ENCODE measurements around the gene DUSP7. TPM values are rescaled to one million over a fixed set of nuclear protein-coding genes. Genes with fewer than 3 reads are reported as not detected.

The DUSP7 gene
- total and polyA plus RNA-seq, 10 donors: 5.4 to 68.6 (median 36.2) TPM

DNA sequence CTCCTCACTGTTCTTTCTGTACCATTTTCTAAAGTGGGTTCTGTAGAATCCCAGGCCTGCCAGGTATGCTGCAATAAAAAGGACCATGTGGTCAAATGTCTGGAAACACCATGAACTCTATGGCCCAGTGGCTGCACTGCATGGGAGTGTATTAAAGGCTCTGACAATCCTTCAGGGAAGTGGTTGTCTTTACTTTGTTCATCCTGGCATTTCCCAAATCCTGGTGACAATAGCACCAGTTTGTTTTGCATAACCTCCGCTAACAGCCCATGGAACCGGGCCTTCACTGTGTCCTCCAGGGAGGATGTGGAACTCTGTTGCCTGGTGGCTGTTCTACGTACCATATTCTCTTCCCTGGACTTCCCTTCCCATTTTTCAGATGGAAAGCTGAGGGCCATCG is 11.2 kb upstream of the DUSP7 start:
- no peaks in the 10 kb centered on the region for H3K27me3 ChIP-seq (replicated peaks in 1 of 7)
- H3K36me3 ChIP-seq: no peaks in the 10 kb centered on the region
- no peak for DNase-seq
- intact Hi-C loops (cut with DNase I; ENCODE audit: low total_unique reads): no loop called here
- H3K27ac ChIP-seq: no peak overlapping the region
- TF ChIP-seq CTCF (IDR thresholded peaks at IDR 0.05 in 8 of 11, conservative IDR thresholded peaks at IDR 0.05 in 3 of 11): no peak
- no peak for TF ChIP-seq POLR2AphosphoS5 (IDR thresholded peaks at IDR 0.05)
- TF ChIP-seq POLR2A (IDR thresholded peaks at IDR 0.05): no peak
- peaks cover 0 to 47% (median 24%) of the 10 kb centered on the region in 6 donors for H3K4me1 ChIP-seq
- 81 to 94% (median 93%) methylated on average over 4 of the region's 4 CpGs for WGBS, 5 donors
- no peak overlapping the region for H3K4me3 ChIP-seq
- H3K9me3 ChIP-seq: no peaks in the 10 kb centered on the region

DNA sequence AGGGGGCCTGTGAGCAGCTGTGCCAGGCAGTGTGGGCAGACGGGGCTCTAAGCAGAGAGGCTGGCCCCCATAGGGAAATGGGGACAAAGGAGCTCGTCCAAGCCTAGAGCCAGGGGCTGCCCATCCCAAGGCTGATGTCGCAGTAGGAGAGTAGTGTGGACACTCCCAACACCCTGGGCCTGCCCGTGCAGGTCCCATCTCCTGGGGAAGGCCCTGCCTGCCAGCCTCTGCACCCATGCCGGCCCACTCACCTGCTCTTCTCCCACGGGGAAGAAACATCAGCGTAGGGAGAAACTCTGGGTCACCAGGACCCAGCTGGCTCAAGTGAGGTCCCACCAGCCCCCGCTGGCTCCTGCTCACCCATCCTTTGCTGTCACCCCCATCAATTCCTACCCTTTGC is 10.7 kb upstream of the DUSP7 start:
- no peak for DNase-seq
- intact Hi-C loops (cut with DNase I; ENCODE audit: low total_unique reads): no loop called here
- TF ChIP-seq POLR2AphosphoS5 (IDR thresholded peaks at IDR 0.05): no peak
- no peak for TF ChIP-seq CTCF (IDR thresholded peaks at IDR 0.05 in 8 of 11, conservative IDR thresholded peaks at IDR 0.05 in 3 of 11)
- TF ChIP-seq POLR2A (IDR thresholded peaks at IDR 0.05): no peak
- whole genome bisulfite sequencing, 5 donors: 82 to 96% (median 95%) methylated on average over 6 to 8 of the region's 8 CpGs
- H3K27ac ChIP-seq: no peak overlapping the region
- no peaks in the 10 kb centered on the region for H3K9me3 ChIP-seq
- H3K4me3 ChIP-seq: no peak overlapping the region
- no peaks in the 10 kb centered on the region for H3K36me3 ChIP-seq
- H3K27me3 ChIP-seq (replicated peaks in 1 of 7): no peaks in the 10 kb centered on the region
- H3K4me1 ChIP-seq: peaks cover 0 to 47% (median 24%) of the 10 kb centered on the region in 6 donors

GRCh38 chr3:52065264-52065756 is 8.9 kb upstream of the DUSP7 start:
- 57 to 71% (median 60%) methylated on average over 8 to 12 of the region's 12 CpGs for WGBS, 5 donors
- Histone ChIP-seq H3K9me3 (no peaks in the 10 kb centered on the region), H3K4me1 (peaks cover 0 to 35% (median 10%) of the 10 kb centered on the region in 6 donors), H3K27me3 (replicated peaks in 1 of 7) (no peaks in the 10 kb centered on the region), H3K4me3 (no peak overlapping the region), H3K36me3 (no peaks in the 10 kb centered on the region), H3K27ac (no peak overlapping the region)
- no peak for DNase-seq
- no peak for TF ChIP-seq POLR2A (IDR thresholded peaks at IDR 0.05)
- no peak for TF ChIP-seq CTCF (IDR thresholded peaks at IDR 0.05 in 8 of 11, conservative IDR thresholded peaks at IDR 0.05 in 3 of 11)
- no peak for TF ChIP-seq POLR2AphosphoS5 (IDR thresholded peaks at IDR 0.05)
- intact Hi-C loops (cut with DNase I; ENCODE audit: low total_unique reads): no loop called here

GRCh38 chr3:52064561-52064960 is 8.2 kb upstream of the DUSP7 start:
- 83 to 97% (median 90%) methylated on average over 6 to 8 of the region's 8 CpGs for WGBS, 5 donors
- no peaks in the 10 kb centered on the region for H3K36me3 ChIP-seq
- TF ChIP-seq CTCF (IDR thresholded peaks at IDR 0.05 in 8 of 11, conservative IDR thresholded peaks at IDR 0.05 in 3 of 11) (no peak), POLR2AphosphoS5 (IDR thresholded peaks at IDR 0.05) (no peak), POLR2A (IDR thresholded peaks at IDR 0.05) (no peak)

More at GRCh38 chr3:52064561-52064960, 8.2 kb upstream of the DUSP7 start:
- no peaks in the 10 kb centered on the region for H3K9me3 ChIP-seq
- H3K27ac ChIP-seq: no peak overlapping the region
- H3K4me1 ChIP-seq: peaks cover 0 to 27% (median 5%) of the 10 kb centered on the region in 6 donors
- no peaks in the 10 kb centered on the region for H3K27me3 ChIP-seq (replicated peaks in 1 of 7)
- DNase-seq: no peak
- H3K4me3 ChIP-seq: no peak overlapping the region
- intact Hi-C loops (cut with DNase I; ENCODE audit: low total_unique reads): no loop called here

Measured in spleen (tissue), 11 donors.